ENCODE data around the gene PCDHGC3. TPM values are rescaled to one million over a fixed set of nuclear protein-coding genes. Genes with fewer than 3 reads are reported as not detected.

PCDHGC3 gene
- total and polyA plus RNA-seq, 2 of the 13 experiments (the other 11 are each of a cell fraction or from before 2014, with no cell fraction given): 0.20 to 0.30 TPM

DNA sequence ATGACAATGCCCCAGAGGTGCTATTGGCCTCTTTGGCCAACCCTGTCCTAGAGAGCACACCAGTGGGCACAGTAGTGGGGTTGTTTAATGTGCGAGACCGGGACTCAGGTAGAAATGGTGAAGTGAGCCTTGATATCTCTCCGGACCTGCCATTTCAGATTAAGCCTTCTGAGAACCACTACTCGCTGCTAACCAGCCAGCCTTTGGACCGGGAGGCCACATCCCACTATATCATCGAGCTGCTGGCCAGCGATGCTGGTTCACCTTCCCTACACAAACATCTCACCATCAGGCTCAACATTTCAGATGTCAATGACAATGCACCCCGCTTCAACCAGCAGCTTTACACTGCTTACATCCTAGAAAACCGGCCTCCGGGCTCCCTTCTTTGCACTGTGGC lies 14.5 kb downstream of the PCDHGC3 start (continued):
- TF ChIP-seq HES4 (CRISPR knock-in tag; IDR thresholded peaks at IDR 0.05; ENCODE audit: borderline replicate concordance): no peak
- no peak for TF ChIP-seq ATM (IDR thresholded peaks at IDR 0.05; ENCODE audit: borderline replicate concordance)
- TF ChIP-seq, protein P1, sequence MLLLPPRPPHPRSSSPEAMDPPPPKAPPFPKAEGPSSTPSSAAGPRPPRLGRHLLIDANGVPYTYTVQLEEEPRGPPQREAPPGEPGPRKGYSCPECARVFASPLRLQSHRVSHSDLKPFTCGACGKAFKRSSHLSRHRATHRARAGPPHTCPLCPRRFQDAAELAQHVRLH (CRISPR knock-in tag; IDR thresholded peaks at IDR 0.05; ENCODE audit: borderline replicate concordance, low read depth): no peak
- no peak for TF ChIP-seq RNF2 (conservative IDR thresholded peaks at IDR 0.05; ENCODE audit: low read depth)
- TF ChIP-seq ZBTB25 (CRISPR knock-in tag; IDR thresholded peaks at IDR 0.05): no peak
- TF ChIP-seq, protein P2, sequence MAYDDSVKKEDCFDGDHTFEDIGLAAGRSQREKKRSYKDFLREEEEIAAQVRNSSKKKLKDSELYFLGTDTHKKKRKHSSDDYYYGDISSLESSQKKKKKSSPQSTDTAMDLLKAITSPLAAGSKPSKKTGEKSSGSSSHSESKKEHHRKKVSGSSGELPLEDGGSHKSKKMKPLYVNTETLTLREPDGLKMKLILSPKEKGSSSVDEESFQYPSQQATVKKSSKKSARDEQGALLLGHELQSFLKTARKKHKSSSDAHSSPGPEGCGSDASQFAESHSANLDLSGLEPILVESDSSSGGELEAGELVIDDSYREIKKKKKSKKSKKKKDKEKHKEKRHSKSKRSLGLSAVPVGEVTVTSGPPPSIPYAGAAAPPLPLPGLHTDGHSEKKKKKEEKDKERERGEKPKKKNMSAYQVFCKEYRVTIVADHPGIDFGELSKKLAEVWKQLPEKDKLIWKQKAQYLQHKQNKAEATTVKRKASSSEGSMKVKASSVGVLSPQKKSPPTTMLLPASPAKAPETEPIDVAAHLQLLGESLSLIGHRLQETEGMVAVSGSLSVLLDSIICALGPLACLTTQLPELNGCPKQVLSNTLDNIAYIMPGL (CRISPR knock-in tag; IDR thresholded peaks at IDR 0.05; ENCODE audit: borderline replicate concordance in 1 of 2, low read depth in 1 of 2): no peak

- WGBS (ENCODE audit: low lambda C conversion rate): 62% methylated on average over 13 of the region's 13 CpGs
- no peaks in the 10 kb centered on the region for H4K20me1 ChIP-seq (ENCODE audit: insufficient read depth, low read length)
- intact Hi-C loops (cut with micrococcal nuclease; ENCODE audit: unreplicated experiment): no loop called here
- CTCF ChIA-PET (ENCODE audit: low intra/inter-chr PET ratio, low total read pairs): no interaction called here
- no peak overlapping the region for H3K4me2 ChIP-seq (ENCODE audit: low read depth, low read length)
- no peaks in the 10 kb centered on the region for H3K36me3 ChIP-seq (replicated peaks in 1 of 2; ENCODE audit: control insufficient read depth in 1 of 2, insufficient read depth in 2 of 2, low read length in 2 of 2)
- no peak overlapping the region for H3K9ac ChIP-seq (ENCODE audit: insufficient read depth, low read depth, low read length)
- DNase-seq (ENCODE audit: low spot score) (no peak), ATAC-seq (no peak), FAIRE-seq (no peak)
- POLR2A ChIA-PET: no interaction called here
- H3K4me1 ChIP-seq (ENCODE audit: insufficient read depth, low read length): no peaks in the 10 kb centered on the region
- H3K4me3 ChIP-seq (replicated peaks in 1 of 3; ENCODE audit: insufficient read depth in 1 of 3, low read depth in 2 of 3, low read length in 3 of 3): no peak overlapping the region
- no TSS peak for BruUV-seq (replicated peaks)
- TF ChIP-seq ZNF136 (CRISPR knock-in tag; IDR thresholded peaks at IDR 0.05; ENCODE audit: low read depth) (no peak), HIVEP1 (CRISPR knock-in tag; IDR thresholded peaks at IDR 0.05) (no peak), PRPF4 (IDR thresholded peaks at IDR 0.05; ENCODE audit: low read depth, low read length, poor library complexity, severe bottlenecking) (no peak), ZNF83 (CRISPR knock-in tag; IDR thresholded peaks at IDR 0.05; ENCODE audit: borderline replicate concordance) (no peak), HIC2 (CRISPR knock-in tag; IDR thresholded peaks at IDR 0.05; ENCODE audit: low read depth) (no peak), ZNF570 (CRISPR knock-in tag; IDR thresholded peaks at IDR 0.05; ENCODE audit: borderline replicate concordance) (no peak), NCOR1 (IDR thresholded peaks at IDR 0.05; ENCODE audit: borderline replicate concordance, low read length) (no peak), KDM3A (CRISPR knock-in tag; IDR thresholded peaks at IDR 0.05; ENCODE audit: low read depth) (no peak), SALL1 (CRISPR knock-in tag; IDR thresholded peaks at IDR 0.05) (no peak), ZFP41 (CRISPR knock-in tag; IDR thresholded peaks at IDR 0.05; ENCODE audit: borderline replicate concordance) (no peak), HOXA7 (CRISPR knock-in tag; IDR thresholded peaks at IDR 0.05) (no peak), ZNF841 (CRISPR knock-in tag; IDR thresholded peaks at IDR 0.05; ENCODE audit: borderline replicate concordance) (no peak)
- no peaks in the 10 kb centered on the region for H3K79me2 ChIP-seq (ENCODE audit: insufficient read depth, low read length)
- H3K9me3 ChIP-seq (ENCODE audit: low read length): no peaks in the 10 kb centered on the region
- H3K27me3 ChIP-seq (ENCODE audit: control insufficient read depth in 1 of 2, insufficient read depth in 2 of 2, low read length in 2 of 2): peaks cover 1 to 32% of the 10 kb centered on the region in 2 experiments; a peak in 4 of 5 replicates
- in situ Hi-C loops (cut with HindIII; ENCODE audit: extremely low pct_ligation_motif_present, low pct_unique_long_range_greater_than_20kb): no loop called here
- H2AFZ ChIP-seq (ENCODE audit: low read length): no peak overlapping the region
- no peak overlapping the region for H3K27ac ChIP-seq (ENCODE audit: extremely low read length, insufficient read depth, low read length)
Measured at GRCh38 chr5:141490771-141491170, 15.0 kb downstream of the PCDHGC3 start.
